ENCODE measurements around the gene IST1.

DNA sequence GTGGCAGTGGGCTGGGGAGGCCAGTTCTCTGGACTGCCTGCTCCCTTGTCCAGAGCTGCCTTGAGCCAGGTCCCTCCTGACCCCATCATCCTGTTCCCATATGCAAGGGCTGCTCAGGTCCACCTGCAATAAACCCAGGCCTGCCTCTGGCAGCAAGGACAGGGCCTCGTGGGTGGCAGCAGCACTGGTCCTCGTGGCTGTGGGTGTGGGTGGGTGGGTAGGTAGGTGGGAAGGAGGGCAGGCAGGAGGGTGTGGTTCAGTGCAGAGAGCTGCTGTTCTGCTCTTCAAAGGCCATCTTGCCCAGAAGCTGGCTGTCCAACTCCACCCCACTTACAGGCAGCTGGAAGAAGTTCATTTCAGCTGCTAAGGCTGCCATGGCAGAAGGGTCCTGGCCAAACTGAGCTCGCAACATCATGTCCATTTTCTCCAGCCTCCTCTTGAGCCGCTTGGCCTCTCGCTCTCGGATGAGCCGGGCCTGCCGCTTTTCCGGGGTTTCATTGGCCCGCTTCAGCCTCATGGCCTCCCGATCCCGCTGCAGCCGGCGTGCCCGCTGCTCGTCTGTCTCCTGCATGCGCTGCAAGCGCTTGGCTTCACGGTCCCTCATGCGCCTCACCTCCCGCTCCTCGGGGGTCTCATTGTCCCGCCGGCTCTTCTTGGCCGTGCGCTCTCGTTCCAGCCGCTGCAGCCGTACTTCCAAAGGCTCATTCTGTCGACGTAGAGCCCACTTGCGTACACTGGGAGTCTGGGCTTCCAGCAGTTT lies 35.4 kb upstream of the IST1 start:
- TF ChIP-seq, protein P1, sequence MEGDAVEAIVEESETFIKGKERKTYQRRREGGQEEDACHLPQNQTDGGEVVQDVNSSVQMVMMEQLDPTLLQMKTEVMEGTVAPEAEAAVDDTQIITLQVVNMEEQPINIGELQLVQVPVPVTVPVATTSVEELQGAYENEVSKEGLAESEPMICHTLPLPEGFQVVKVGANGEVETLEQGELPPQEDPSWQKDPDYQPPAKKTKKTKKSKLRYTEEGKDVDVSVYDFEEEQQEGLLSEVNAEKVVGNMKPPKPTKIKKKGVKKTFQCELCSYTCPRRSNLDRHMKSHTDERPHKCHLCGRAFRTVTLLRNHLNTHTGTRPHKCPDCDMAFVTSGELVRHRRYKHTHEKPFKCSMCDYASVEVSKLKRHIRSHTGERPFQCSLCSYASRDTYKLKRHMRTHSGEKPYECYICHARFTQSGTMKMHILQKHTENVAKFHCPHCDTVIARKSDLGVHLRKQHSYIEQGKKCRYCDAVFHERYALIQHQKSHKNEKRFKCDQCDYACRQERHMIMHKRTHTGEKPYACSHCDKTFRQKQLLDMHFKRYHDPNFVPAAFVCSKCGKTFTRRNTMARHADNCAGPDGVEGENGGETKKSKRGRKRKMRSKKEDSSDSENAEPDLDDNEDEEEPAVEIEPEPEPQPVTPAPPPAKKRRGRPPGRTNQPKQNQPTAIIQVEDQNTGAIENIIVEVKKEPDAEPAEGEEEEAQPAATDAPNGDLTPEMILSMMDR (IDR thresholded peaks at IDR 0.05): no peak
- TF ChIP-seq POLR2A (IDR thresholded peaks at IDR 0.05): no peak

Data from thyroid gland (tissue), 4 donors.